Measurements from ENCODE around the gene GANC.

GANC gene

DNA sequence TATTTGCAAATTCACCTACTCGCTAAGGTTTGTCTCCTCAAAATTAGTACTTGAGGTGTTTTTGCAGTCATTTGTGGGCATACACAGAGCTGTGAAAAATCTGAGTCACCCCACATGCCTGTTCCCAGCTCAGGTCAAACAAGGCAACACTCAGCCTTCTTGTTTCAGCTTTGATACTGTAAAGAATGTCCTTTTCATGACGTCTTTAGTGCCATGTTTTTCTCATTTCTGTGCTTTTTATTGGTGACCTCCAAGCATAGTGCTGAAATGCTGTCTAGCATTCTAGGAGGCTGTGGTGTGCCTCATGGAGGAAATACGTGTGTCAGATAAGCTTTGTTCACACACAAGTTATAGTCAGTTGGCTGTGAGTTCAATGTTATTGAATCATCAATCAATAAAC, 95.1 kb downstream of the GANC start:
- Histone ChIP-seq H3F3A (ENCODE audit: insufficient read depth, low read length) (no peaks in the 10 kb centered on the region), H3K9ac (ENCODE audit: low read length) (no peak overlapping the region), H3K36me3 (replicated peaks; ENCODE audit: insufficient read depth, low read length) (no peaks in the 10 kb centered on the region), H4K20me1 (ENCODE audit: insufficient read depth, low read length) (no peaks in the 10 kb centered on the region), H3K4me2 (ENCODE audit: low read depth, low read length) (no peak overlapping the region), H3K9me3 (replicated peaks; ENCODE audit: insufficient read depth, low read length) (no peaks in the 10 kb centered on the region), H3K4me1 (ENCODE audit: low read length) (no peaks in the 10 kb centered on the region), H3K9me2 (replicated peaks; ENCODE audit: insufficient read depth, low read length) (no peaks in the 10 kb centered on the region), H3K27ac (ENCODE audit: low read length) (no peak overlapping the region), H3K27me3 (replicated peaks; ENCODE audit: insufficient read depth, low read length) (no peaks in the 10 kb centered on the region), H3K4me3 (ENCODE audit: low read length) (no peak overlapping the region), H2AFZ (ENCODE audit: low read length) (no peak overlapping the region), H3K79me2 (ENCODE audit: low read length) (no peaks in the 10 kb centered on the region)
- DNase-seq, result no peak
- TF ChIP-seq EZH2phosphoT487 (IDR thresholded peaks at IDR 0.05; ENCODE audit: low read length) (no peak), EZH2 (optimal IDR thresholded peaks at IDR 0.05; ENCODE audit: low read depth, low read length) (no peak), CTCF (IDR thresholded peaks at IDR 0.05; ENCODE audit: low read length) (no peak)

DNA sequence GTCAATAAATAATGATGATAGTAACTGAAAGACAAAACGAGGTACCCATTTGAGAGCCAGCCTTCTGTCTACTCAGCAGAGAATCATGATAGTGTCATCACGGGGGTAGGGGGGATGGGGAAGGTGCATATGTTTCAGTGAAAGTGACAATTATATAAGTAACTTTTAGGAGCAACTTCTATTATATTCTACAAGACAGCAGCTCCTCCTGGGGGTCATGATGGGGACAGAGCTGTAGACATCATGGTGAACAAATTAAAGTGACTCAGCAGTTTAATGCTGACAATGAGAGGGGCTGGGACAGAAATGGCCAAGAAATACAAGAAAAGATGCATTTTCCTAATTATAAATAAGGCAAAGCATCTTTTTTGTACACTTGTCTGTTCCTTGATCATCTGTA, 98.1 kb downstream of the GANC start:
- H3K9ac ChIP-seq (ENCODE audit: low read length), result no peak overlapping the region
- no peaks in the 10 kb centered on the region for H3K79me2 ChIP-seq (ENCODE audit: low read length)
- H3K9me3 ChIP-seq (replicated peaks; ENCODE audit: insufficient read depth, low read length), result no peaks in the 10 kb centered on the region
- H3K27me3 ChIP-seq (replicated peaks; ENCODE audit: insufficient read depth, low read length), result no peaks in the 10 kb centered on the region
- no peak for DNase-seq
- no peak overlapping the region for H3K27ac ChIP-seq (ENCODE audit: low read length)
- H3K36me3 ChIP-seq (replicated peaks; ENCODE audit: insufficient read depth, low read length), result no peaks in the 10 kb centered on the region
- no peak overlapping the region for H2AFZ ChIP-seq (ENCODE audit: low read length)
- no peaks in the 10 kb centered on the region for H4K20me1 ChIP-seq (ENCODE audit: insufficient read depth, low read length)
- H3K4me3 ChIP-seq (ENCODE audit: low read length), result no peak overlapping the region
- H3F3A ChIP-seq (ENCODE audit: insufficient read depth, low read length), result no peaks in the 10 kb centered on the region
- TF ChIP-seq EZH2 (optimal IDR thresholded peaks at IDR 0.05; ENCODE audit: low read depth, low read length), result no peak
- TF ChIP-seq CTCF (IDR thresholded peaks at IDR 0.05; ENCODE audit: low read length), result peak; percentile 12; the same call in 1 of the 2 replicates
- TF ChIP-seq EZH2phosphoT487 (IDR thresholded peaks at IDR 0.05; ENCODE audit: low read length), result no peak
- H3K4me1 ChIP-seq (ENCODE audit: low read length), result no peaks in the 10 kb centered on the region
- no peak overlapping the region for H3K4me2 ChIP-seq (ENCODE audit: low read depth, low read length)
- H3K9me2 ChIP-seq (replicated peaks; ENCODE audit: insufficient read depth, low read length), result no peaks in the 10 kb centered on the region

DNA sequence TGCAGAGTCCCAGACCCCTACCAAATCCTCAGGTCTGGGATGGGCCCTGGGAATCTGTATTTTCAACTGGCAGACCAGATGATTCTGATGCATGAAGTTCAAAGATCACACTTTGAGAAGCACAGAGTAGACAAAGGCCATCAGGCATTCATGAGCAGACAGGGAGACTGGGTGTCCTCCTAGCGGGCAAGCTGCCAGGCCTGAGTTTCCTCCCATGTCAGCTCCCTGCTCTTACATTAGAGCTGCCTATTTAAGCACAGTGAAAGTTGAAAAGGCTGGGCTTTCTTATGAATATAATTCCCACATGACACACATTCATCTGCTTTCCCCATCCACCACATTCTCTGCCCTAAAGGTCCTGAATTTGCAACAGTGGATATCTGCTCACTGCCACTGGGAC, 100.3 kb downstream of the GANC start:
- H3K27me3 ChIP-seq (replicated peaks; ENCODE audit: insufficient read depth, low read length), result no peaks in the 10 kb centered on the region
- no peaks in the 10 kb centered on the region for H3F3A ChIP-seq (ENCODE audit: insufficient read depth, low read length)
- no peak overlapping the region for H3K9ac ChIP-seq (ENCODE audit: low read length)
- H4K20me1 ChIP-seq (ENCODE audit: insufficient read depth, low read length), result no peaks in the 10 kb centered on the region
- no peak overlapping the region for H3K27ac ChIP-seq (ENCODE audit: low read length)
- no peak overlapping the region for H3K4me3 ChIP-seq (ENCODE audit: low read length)
- no peaks in the 10 kb centered on the region for H3K9me3 ChIP-seq (replicated peaks; ENCODE audit: insufficient read depth, low read length)
- H2AFZ ChIP-seq (ENCODE audit: low read length), result no peak overlapping the region
- H3K4me1 ChIP-seq (ENCODE audit: low read length), result no peaks in the 10 kb centered on the region
- H3K4me2 ChIP-seq (ENCODE audit: low read depth, low read length), result no peak overlapping the region
- DNase-seq, result no peak
- no peaks in the 10 kb centered on the region for H3K36me3 ChIP-seq (replicated peaks; ENCODE audit: insufficient read depth, low read length)
- TF ChIP-seq EZH2 (optimal IDR thresholded peaks at IDR 0.05; ENCODE audit: low read depth, low read length), result no peak
- TF ChIP-seq EZH2phosphoT487 (IDR thresholded peaks at IDR 0.05; ENCODE audit: low read length), result no peak
- no peak for TF ChIP-seq CTCF (IDR thresholded peaks at IDR 0.05; ENCODE audit: low read length)
- no peaks in the 10 kb centered on the region for H3K9me2 ChIP-seq (replicated peaks; ENCODE audit: insufficient read depth, low read length)
- H3K79me2 ChIP-seq (ENCODE audit: low read length), result no peaks in the 10 kb centered on the region

Measured in MM.1S (cell line).